ENCODE results near the gene PNKD. TPM values are rescaled to one million over a fixed set of nuclear protein-coding genes. Genes with fewer than 3 reads are reported as not detected.
"Not testable (repeated sequence)": the region's sequence is repeated elsewhere in the genome, so short reads cannot be mapped to it uniquely, and the experiment has no call there.

The PNKD gene
- total and polyA plus RNA-seq, 2 experiments from 2014 or later: 28.2 to 83.3 TPM

DNA sequence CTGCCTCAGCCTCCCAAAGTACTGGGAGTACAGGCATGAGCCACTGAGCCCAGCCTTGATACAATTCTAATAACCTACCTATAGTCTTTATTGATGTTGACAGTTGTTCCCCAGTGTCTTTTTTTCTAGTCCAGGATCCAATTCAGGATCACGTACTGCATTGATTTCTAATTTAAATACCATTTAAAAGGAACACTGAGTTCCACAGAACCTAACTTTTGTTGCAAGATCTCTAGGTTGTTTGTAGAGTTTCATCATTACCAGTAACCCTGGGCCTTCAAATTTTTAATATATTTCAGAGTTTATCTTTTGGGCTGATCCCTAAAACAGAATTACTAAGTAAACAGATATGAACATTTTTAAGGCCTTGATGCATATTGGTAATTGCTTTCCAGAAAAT, 43.0 kb downstream of the PNKD start (continued):
- TF ChIP-seq ZNF462 (CRISPR knock-in tag; IDR thresholded peaks at IDR 0.05): no peak
- TF ChIP-seq JUNB (IDR thresholded peaks at IDR 0.05; ENCODE audit: unreplicated experiment): no peak
- TF ChIP-seq ZNF114 (CRISPR knock-in tag; IDR thresholded peaks at IDR 0.05): no peak
- TF ChIP-seq, protein P1, sequence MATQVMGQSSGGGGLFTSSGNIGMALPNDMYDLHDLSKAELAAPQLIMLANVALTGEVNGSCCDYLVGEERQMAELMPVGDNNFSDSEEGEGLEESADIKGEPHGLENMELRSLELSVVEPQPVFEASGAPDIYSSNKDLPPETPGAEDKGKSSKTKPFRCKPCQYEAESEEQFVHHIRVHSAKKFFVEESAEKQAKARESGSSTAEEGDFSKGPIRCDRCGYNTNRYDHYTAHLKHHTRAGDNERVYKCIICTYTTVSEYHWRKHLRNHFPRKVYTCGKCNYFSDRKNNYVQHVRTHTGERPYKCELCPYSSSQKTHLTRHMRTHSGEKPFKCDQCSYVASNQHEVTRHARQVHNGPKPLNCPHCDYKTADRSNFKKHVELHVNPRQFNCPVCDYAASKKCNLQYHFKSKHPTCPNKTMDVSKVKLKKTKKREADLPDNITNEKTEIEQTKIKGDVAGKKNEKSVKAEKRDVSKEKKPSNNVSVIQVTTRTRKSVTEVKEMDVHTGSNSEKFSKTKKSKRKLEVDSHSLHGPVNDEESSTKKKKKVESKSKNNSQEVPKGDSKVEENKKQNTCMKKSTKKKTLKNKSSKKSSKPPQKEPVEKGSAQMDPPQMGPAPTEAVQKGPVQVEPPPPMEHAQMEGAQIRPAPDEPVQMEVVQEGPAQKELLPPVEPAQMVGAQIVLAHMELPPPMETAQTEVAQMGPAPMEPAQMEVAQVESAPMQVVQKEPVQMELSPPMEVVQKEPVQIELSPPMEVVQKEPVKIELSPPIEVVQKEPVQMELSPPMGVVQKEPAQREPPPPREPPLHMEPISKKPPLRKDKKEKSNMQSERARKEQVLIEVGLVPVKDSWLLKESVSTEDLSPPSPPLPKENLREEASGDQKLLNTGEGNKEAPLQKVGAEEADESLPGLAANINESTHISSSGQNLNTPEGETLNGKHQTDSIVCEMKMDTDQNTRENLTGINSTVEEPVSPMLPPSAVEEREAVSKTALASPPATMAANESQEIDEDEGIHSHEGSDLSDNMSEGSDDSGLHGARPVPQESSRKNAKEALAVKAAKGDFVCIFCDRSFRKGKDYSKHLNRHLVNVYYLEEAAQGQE (IDR thresholded peaks at IDR 0.05; ENCODE audit: unreplicated experiment): no peak

- not testable (repeated sequence) for H2AFZ ChIP-seq; H3K9me3 Mint-ChIP-seq; H3K27ac Mint-ChIP-seq; H3F3A ChIP-seq (replicated peaks; ENCODE audit: low read depth); DNase-seq (ENCODE audit: low spot score); H3K4me2 ChIP-seq; H3K27ac ChIP-seq (ENCODE audit: low read depth); H3K4me1 Mint-ChIP-seq; H3K36me3 ChIP-seq (ENCODE audit: insufficient read depth); H3K4me1 ChIP-seq (ENCODE audit: insufficient read depth); H3K36me3 Mint-ChIP-seq (ENCODE audit: low read depth); H3K27me3 Mint-ChIP-seq (ENCODE audit: insufficient read depth, low read depth, poor library complexity); H3K4me3 Mint-ChIP-seq; ATAC-seq; H3K79me2 ChIP-seq (replicated peaks; ENCODE audit: insufficient read depth); H3K27me3 ChIP-seq (ENCODE audit: insufficient read depth); H3K9me2 ChIP-seq (ENCODE audit: insufficient read depth); H3K4me3 ChIP-seq; H4K20me1 ChIP-seq (replicated peaks; ENCODE audit: insufficient read depth)
Measured at GRCh38 chr2:218314764-218315163, 44.4 kb downstream of the PNKD start.
